Ovary (tissue), 3 donors: ENCODE data around the gene IP6K2.

ENCODE experiments used
- EP300 ChIP-seq: sonication (generic); formaldehyde crosslinking; IDR thresholded peaks from one replicate; pipeline ENCODE4 v1.6.1; 2017; ENCODE audit warnings: antibody characterized with exemption
- POLR2A ChIP-seq: fragments of 450-650 bp; IDR thresholded peaks from one replicate; pipeline ENCODE4 v1.6.1; 2017; ENCODE audit warnings: antibody characterized with exemption, mild to moderate bottlenecking, moderate library complexity
- TF ChIP-seq, protein P1 (sequence below), 3 donors: fragments of 450-650 bp in 2 of 3; fragments of 200-600 bp in 1 of 3; IDR thresholded peaks; one replicate each; pipeline versions ENCODE4 v1.5.1 to v1.8.0; 2016 to 2022; ENCODE audit warnings: antibody characterized with exemption in 3 of 3, mild to moderate bottlenecking in 1 of 3
- donor health status: DM: no; HTN: no; CAD: no.

DNA sequence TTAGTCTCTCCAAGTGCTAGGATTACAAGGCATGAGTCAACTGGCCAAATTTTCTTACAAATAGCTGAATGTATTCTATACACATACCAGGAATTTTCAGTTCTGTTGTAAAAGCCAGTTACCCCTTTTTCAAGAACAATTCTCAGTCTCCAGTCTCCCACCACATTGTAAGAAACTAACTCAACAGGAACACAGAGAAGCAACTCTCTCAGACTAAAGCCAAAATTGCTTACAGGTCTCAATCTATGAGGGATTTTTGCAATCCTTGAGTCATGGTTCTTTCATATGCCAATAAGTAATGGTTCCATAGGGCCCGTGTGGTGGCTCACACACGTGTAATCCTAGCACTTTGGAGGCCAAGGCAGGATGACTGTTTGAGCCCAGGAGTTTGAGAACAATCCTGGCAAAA, 8.5 kb downstream of the IP6K2 start:
- TF ChIP-seq, protein P1, sequence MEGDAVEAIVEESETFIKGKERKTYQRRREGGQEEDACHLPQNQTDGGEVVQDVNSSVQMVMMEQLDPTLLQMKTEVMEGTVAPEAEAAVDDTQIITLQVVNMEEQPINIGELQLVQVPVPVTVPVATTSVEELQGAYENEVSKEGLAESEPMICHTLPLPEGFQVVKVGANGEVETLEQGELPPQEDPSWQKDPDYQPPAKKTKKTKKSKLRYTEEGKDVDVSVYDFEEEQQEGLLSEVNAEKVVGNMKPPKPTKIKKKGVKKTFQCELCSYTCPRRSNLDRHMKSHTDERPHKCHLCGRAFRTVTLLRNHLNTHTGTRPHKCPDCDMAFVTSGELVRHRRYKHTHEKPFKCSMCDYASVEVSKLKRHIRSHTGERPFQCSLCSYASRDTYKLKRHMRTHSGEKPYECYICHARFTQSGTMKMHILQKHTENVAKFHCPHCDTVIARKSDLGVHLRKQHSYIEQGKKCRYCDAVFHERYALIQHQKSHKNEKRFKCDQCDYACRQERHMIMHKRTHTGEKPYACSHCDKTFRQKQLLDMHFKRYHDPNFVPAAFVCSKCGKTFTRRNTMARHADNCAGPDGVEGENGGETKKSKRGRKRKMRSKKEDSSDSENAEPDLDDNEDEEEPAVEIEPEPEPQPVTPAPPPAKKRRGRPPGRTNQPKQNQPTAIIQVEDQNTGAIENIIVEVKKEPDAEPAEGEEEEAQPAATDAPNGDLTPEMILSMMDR (IDR thresholded peaks at IDR 0.05), result no peak
- no peak for TF ChIP-seq POLR2A
- TF ChIP-seq EP300, result no peak
